Kidney epithelial cell (primary cell): ENCODE data around the gene GREB1L. TPM values are rescaled to one million over a fixed set of nuclear protein-coding genes. Genes with fewer than 3 reads are reported as not detected.

Experiments used
- DNase-seq: peaks from one replicate; pipeline ENCODE4 v3.0.0-alpha.2; 2010; ENCODE audit warnings: low read depth
- H3K27me3 ChIP-seq: 2 replicates; pipeline ENCODE4 v1.6.0; 2011; ENCODE audit warnings: low read length; ENCODE audit not compliant: control insufficient read depth, insufficient read depth
- H3K36me3 ChIP-seq: 2 replicates; pipeline ENCODE4 v1.5.1; 2011; ENCODE audit warnings: low read length; ENCODE audit not compliant: control insufficient read depth, insufficient read depth
- H3K4me3 ChIP-seq: 2 replicates; pipeline ENCODE4 v1.5.1; 2011; ENCODE audit warnings: low read depth, mild to moderate bottlenecking, control low read depth, low read length
- CTCF ChIP-seq: IDR thresholded peaks from 2 replicates; pipeline ENCODE4 v1.5.1; 2011; ENCODE audit warnings: mild to moderate bottlenecking, moderate library complexity, low read length, control low read depth, inconsistent platforms; ENCODE audit not compliant: insufficient read depth, poor library complexity, severe bottlenecking
- total RNA-seq: library from RNA; depleted of rRNA; stranded (reverse); fragments of >200 nt; gene quantifications from 2 replicates; pipeline ENCODE4 v1.2.3, GENCODE V29; 2015

The GREB1L gene
- total RNA-seq, 1 donor from 2014 or later: 1.5 TPM

- H3K4me3 ChIP-seq: no peak overlapping the region
- no peaks in the 10 kb centered on the region for H3K27me3 ChIP-seq
- DNase-seq: no peak
- no peaks in the 10 kb centered on the region for H3K36me3 ChIP-seq
- TF ChIP-seq CTCF: no peak
Measured at GRCh38 chr18:21449367-21450290, 207.6 kb downstream of the GREB1L start.

- no peak for TF ChIP-seq CTCF
- DNase-seq: no peak
- no peaks in the 10 kb centered on the region for H3K36me3 ChIP-seq
- H3K27me3 ChIP-seq: no peaks in the 10 kb centered on the region
- H3K4me3 ChIP-seq: no peak overlapping the region
Measured at GRCh38 chr18:21450503-21450902, 208.5 kb downstream of the GREB1L start.

GRCh38 chr18:21450913-21451312 lies 208.9 kb downstream of the GREB1L start:
- no peak for DNase-seq
- H3K27me3 ChIP-seq: no peaks in the 10 kb centered on the region
- TF ChIP-seq CTCF: no peak
- H3K36me3 ChIP-seq: no peaks in the 10 kb centered on the region
- H3K4me3 ChIP-seq: no peak overlapping the region

- no peak for TF ChIP-seq CTCF
- no peak for DNase-seq
- no peak overlapping the region for H3K4me3 ChIP-seq
- no peaks in the 10 kb centered on the region for H3K27me3 ChIP-seq
- no peaks in the 10 kb centered on the region for H3K36me3 ChIP-seq
Measured at GRCh38 chr18:21451851-21452250, 209.8 kb downstream of the GREB1L start.

GRCh38 chr18:21452276-21452780 lies 210.3 kb downstream of the GREB1L start:
- Histone ChIP-seq H3K36me3 (no peaks in the 10 kb centered on the region), H3K4me3 (no peak overlapping the region), H3K27me3 (no peaks in the 10 kb centered on the region)
- TF ChIP-seq CTCF: no peak
- no peak for DNase-seq
